ENCODE data around the gene ZNF827. TPM values are rescaled to one million over a fixed set of nuclear protein-coding genes. Genes with fewer than 3 reads are reported as not detected.

The ZNF827 gene
- total RNA-seq, 1 donor from 2014 or later = 9.4 TPM

- Histone ChIP-seq H3K9ac (ENCODE audit: low read depth in 1 of 3, low read length in 3 of 3) (no peak overlapping the region), H3K27me3 (ENCODE audit: control insufficient read depth in 3 of 3, insufficient read depth in 3 of 3, low read length in 3 of 3) (no peaks in the 10 kb centered on the region), H3K36me3 (ENCODE audit: control insufficient read depth in 3 of 3, insufficient read depth in 3 of 3, low read length in 3 of 3) (peaks cover 0 to 5% (median 4%) of the 10 kb centered on the region in 3 donors), H3K4me1 (ENCODE audit: control insufficient read depth in 3 of 3, insufficient read depth in 3 of 3, low read length in 3 of 3) (peaks cover 4 to 18% (median 16%) of the 10 kb centered on the region in 3 donors), H3K27ac (ENCODE audit: low read depth, low read length) (no peak overlapping the region), H3K9me3 (ENCODE audit: control insufficient read depth in 3 of 3, low read length in 3 of 3) (no peaks in the 10 kb centered on the region), H3K4me3 (ENCODE audit: low read length in 3 of 3) (no peak overlapping the region)
These were observed 114.2 kb downstream of the ZNF827 start for GRCh38 chr4:145824463-145824862.

DNA sequence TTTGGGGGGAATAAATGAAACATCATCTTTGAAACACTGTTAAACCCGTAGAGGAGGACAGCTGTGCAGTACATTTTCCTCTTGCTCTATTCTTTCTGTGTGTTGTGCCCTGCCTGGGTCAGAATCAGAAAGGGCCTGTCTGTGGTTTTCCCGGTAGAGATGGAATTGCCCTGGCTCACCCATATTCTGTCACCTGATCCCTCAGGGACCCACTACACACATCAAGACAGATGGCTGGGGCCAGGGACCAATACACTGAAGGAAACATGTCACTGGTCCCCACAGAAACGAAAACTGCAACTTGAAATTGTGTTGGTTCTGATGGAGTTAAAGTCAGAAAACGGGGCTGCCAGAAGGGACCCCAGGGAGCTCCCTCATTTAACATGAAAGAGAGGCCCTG is 114.9 kb downstream of the ZNF827 start:
- peaks cover 8 to 25% (median 20%) of the 10 kb centered on the region in 3 donors for H3K4me1 ChIP-seq (ENCODE audit: control insufficient read depth in 3 of 3, insufficient read depth in 3 of 3, low read length in 3 of 3)
- H3K9me3 ChIP-seq (ENCODE audit: control insufficient read depth in 3 of 3, low read length in 3 of 3) = no peaks in the 10 kb centered on the region
- H3K27me3 ChIP-seq (ENCODE audit: control insufficient read depth in 3 of 3, insufficient read depth in 3 of 3, low read length in 3 of 3) = no peaks in the 10 kb centered on the region
- H3K27ac ChIP-seq (ENCODE audit: low read depth, low read length) = no peak overlapping the region
- H3K36me3 ChIP-seq (ENCODE audit: control insufficient read depth in 3 of 3, insufficient read depth in 3 of 3, low read length in 3 of 3) = peaks cover 0 to 5% (median 4%) of the 10 kb centered on the region in 3 donors
- no peak overlapping the region for H3K4me3 ChIP-seq (ENCODE audit: low read length in 3 of 3)
- H3K9ac ChIP-seq (ENCODE audit: low read depth in 1 of 3, low read length in 3 of 3) = no peak overlapping the region

DNA sequence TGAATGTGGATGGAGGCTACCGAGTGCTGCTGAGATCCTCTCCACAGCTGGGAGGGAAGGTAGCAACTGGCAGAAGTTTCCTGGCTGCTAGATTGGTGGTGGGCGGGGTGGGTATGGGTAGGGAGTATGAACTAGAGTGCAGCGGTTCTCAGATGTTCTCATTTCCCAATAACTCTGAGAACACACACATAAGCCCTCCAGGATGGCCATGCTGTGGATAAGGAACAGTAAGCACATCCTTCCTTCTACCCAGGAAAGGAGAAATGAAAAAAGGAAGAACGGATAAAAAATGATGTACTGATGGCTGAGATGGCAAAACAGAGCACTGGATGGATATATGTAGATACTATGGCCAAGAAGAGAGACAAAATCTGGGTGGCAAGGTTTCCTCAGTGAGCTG is 116.0 kb downstream of the ZNF827 start:
- no peak overlapping the region for H3K9ac ChIP-seq (ENCODE audit: low read depth in 1 of 3, low read length in 3 of 3)
- no peak overlapping the region for H3K27ac ChIP-seq (ENCODE audit: low read depth, low read length)
- H3K27me3 ChIP-seq (ENCODE audit: control insufficient read depth in 3 of 3, insufficient read depth in 3 of 3, low read length in 3 of 3) = no peaks in the 10 kb centered on the region
- H3K4me3 ChIP-seq (ENCODE audit: low read length in 3 of 3) = no peak overlapping the region
- peaks cover 0 to 5% (median 4%) of the 10 kb centered on the region in 3 donors for H3K36me3 ChIP-seq (ENCODE audit: control insufficient read depth in 3 of 3, insufficient read depth in 3 of 3, low read length in 3 of 3)
- H3K4me1 ChIP-seq (ENCODE audit: control insufficient read depth in 3 of 3, insufficient read depth in 3 of 3, low read length in 3 of 3) = peaks cover 8 to 18% (median 16%) of the 10 kb centered on the region in 3 donors
- no peaks in the 10 kb centered on the region for H3K9me3 ChIP-seq (ENCODE audit: control insufficient read depth in 3 of 3, low read length in 3 of 3)

DNA sequence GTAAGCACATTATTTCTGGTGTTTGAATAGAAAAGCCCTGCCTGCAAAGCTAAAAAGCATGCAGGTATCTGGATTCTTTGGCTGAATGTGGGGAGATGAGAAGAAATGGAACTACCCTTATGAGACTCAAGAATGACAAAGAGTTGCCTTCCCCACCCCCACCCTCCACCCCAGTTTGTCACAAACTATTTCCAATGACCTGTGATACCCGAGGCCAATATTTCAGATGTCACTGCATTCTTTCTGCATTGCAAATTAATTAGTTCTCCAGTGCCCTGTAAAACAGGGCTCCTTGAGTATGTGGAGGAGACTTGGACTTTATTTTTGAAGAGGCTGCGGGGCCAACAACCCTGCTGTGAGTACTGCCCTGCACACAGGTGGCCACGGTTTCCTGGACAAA is 116.4 kb downstream of the ZNF827 start:
- no peaks in the 10 kb centered on the region for H3K9me3 ChIP-seq (ENCODE audit: control insufficient read depth in 3 of 3, low read length in 3 of 3)

GRCh38 chr4:145821766-145822165 is 116.9 kb downstream of the ZNF827 start:
- Histone ChIP-seq H3K27ac (ENCODE audit: low read depth, low read length) (no peak overlapping the region), H3K27me3 (ENCODE audit: control insufficient read depth in 3 of 3, insufficient read depth in 3 of 3, low read length in 3 of 3) (no peaks in the 10 kb centered on the region), H3K4me3 (ENCODE audit: low read length in 3 of 3) (no peak overlapping the region), H3K9me3 (ENCODE audit: control insufficient read depth in 3 of 3, low read length in 3 of 3) (no peaks in the 10 kb centered on the region), H3K36me3 (ENCODE audit: control insufficient read depth in 3 of 3, insufficient read depth in 3 of 3, low read length in 3 of 3) (peaks cover 0 to 5% (median 4%) of the 10 kb centered on the region in 3 donors), H3K9ac (ENCODE audit: low read depth in 1 of 3, low read length in 3 of 3) (no peak overlapping the region), H3K4me1 (ENCODE audit: control insufficient read depth in 3 of 3, insufficient read depth in 3 of 3, low read length in 3 of 3) (peaks cover 8 to 15% (median 14%) of the 10 kb centered on the region in 3 donors)

More for the DNA sequence above, 116.4 kb downstream of the ZNF827 start:
- Histone ChIP-seq H3K4me3 (ENCODE audit: low read length in 3 of 3) (no peak overlapping the region), H3K27me3 (ENCODE audit: control insufficient read depth in 3 of 3, insufficient read depth in 3 of 3, low read length in 3 of 3) (no peaks in the 10 kb centered on the region), H3K4me1 (ENCODE audit: control insufficient read depth in 3 of 3, insufficient read depth in 3 of 3, low read length in 3 of 3) (peaks cover 8 to 15% (median 14%) of the 10 kb centered on the region in 3 donors), H3K27ac (ENCODE audit: low read depth, low read length) (no peak overlapping the region), H3K9ac (ENCODE audit: low read depth in 1 of 3, low read length in 3 of 3) (no peak overlapping the region), H3K36me3 (ENCODE audit: control insufficient read depth in 3 of 3, insufficient read depth in 3 of 3, low read length in 3 of 3) (peaks cover 0 to 5% (median 4%) of the 10 kb centered on the region in 3 donors)

GRCh38 chr4:145820407-145820806 is 118.2 kb downstream of the ZNF827 start:
- Histone ChIP-seq H3K9me3 (ENCODE audit: control insufficient read depth in 3 of 3, low read length in 3 of 3) (no peaks in the 10 kb centered on the region), H3K4me3 (ENCODE audit: low read length in 3 of 3) (no peak overlapping the region), H3K27ac (ENCODE audit: low read depth, low read length) (peak overlapping the region; percentile 81), H3K27me3 (ENCODE audit: control insufficient read depth in 3 of 3, insufficient read depth in 3 of 3, low read length in 3 of 3) (no peaks in the 10 kb centered on the region), H3K4me1 (ENCODE audit: control insufficient read depth in 3 of 3, insufficient read depth in 3 of 3, low read length in 3 of 3) (peaks cover 8 to 15% (median 14%) of the 10 kb centered on the region in 3 donors), H3K36me3 (ENCODE audit: control insufficient read depth in 3 of 3, insufficient read depth in 3 of 3, low read length in 3 of 3) (peaks cover 0 to 5% (median 3%) of the 10 kb centered on the region in 3 donors), H3K9ac (ENCODE audit: low read depth in 1 of 3, low read length in 3 of 3) (peak overlapping the region; percentile 34 to 67 (median 60))

GRCh38 chr4:145819853-145820181 is 118.8 kb downstream of the ZNF827 start:
- H3K4me3 ChIP-seq (ENCODE audit: low read length in 3 of 3) = peak overlapping the region; percentile 51 to 60 (median 52)
- no peaks in the 10 kb centered on the region for H3K27me3 ChIP-seq (ENCODE audit: control insufficient read depth in 3 of 3, insufficient read depth in 3 of 3, low read length in 3 of 3)
- H3K36me3 ChIP-seq (ENCODE audit: control insufficient read depth in 3 of 3, insufficient read depth in 3 of 3, low read length in 3 of 3) = no peaks in the 10 kb centered on the region
- H3K4me1 ChIP-seq (ENCODE audit: control insufficient read depth in 3 of 3, insufficient read depth in 3 of 3, low read length in 3 of 3) = peaks cover 8 to 15% (median 14%) of the 10 kb centered on the region in 3 donors
- no peaks in the 10 kb centered on the region for H3K9me3 ChIP-seq (ENCODE audit: control insufficient read depth in 3 of 3, low read length in 3 of 3)
- peak overlapping the region; percentile 51 to 67 (median 60) for H3K9ac ChIP-seq (ENCODE audit: low read depth in 1 of 3, low read length in 3 of 3)
- peak overlapping the region; percentile 81 for H3K27ac ChIP-seq (ENCODE audit: low read depth, low read length)

DNA sequence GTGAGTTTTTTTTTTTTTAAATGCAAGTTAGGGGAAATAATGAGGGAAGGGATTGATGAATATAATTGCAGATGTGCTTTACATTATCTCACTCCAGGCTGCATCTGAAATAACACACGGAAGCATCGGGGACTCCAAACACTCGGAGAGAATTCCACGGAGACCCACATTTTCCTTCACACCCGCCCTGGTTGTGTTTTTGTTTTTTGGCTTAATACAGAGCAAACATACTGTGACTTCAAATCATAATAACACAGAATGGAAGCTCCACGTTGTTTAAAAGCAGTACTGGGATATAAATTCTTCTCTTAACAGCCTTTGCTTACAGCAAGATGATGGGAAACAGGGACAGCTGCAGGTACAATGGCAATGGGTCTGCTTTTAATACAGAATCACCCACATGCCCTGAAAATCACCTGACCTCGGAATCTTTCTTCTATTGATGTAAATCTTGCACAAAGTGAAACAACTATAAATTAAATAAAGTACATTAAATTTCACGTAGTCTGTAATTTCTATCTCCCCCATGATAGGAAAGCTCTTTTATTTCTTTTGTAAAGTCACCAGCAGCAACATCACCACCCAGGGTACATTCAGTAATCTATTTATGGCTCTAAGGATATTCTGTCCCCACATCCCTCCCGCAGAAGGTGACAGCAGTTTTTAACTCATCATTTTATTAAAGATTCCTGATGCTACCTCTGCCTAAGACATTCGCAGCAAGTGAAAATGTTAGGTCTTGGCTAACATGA is 119.3 kb downstream of the ZNF827 start:
- Histone ChIP-seq H3K4me1 (ENCODE audit: control insufficient read depth in 3 of 3, insufficient read depth in 3 of 3, low read length in 3 of 3) (peaks cover 8 to 15% (median 14%) of the 10 kb centered on the region in 3 donors), H3K36me3 (ENCODE audit: control insufficient read depth in 3 of 3, insufficient read depth in 3 of 3, low read length in 3 of 3) (no peaks in the 10 kb centered on the region), H3K27ac (ENCODE audit: low read depth, low read length) (peak overlapping the region; percentile 81), H3K27me3 (ENCODE audit: control insufficient read depth in 3 of 3, insufficient read depth in 3 of 3, low read length in 3 of 3) (no peaks in the 10 kb centered on the region), H3K4me3 (ENCODE audit: low read length in 3 of 3) (peak overlapping the region; percentile 51 to 60 (median 52)), H3K9me3 (ENCODE audit: control insufficient read depth in 3 of 3, low read length in 3 of 3) (no peaks in the 10 kb centered on the region), H3K9ac (ENCODE audit: low read depth in 1 of 3, low read length in 3 of 3) (peak overlapping the region; percentile 51 to 67 (median 60))

GRCh38 chr4:145818011-145818410 is 120.6 kb downstream of the ZNF827 start:
- H3K36me3 ChIP-seq (ENCODE audit: control insufficient read depth in 3 of 3, insufficient read depth in 3 of 3, low read length in 3 of 3) = no peaks in the 10 kb centered on the region
- no peaks in the 10 kb centered on the region for H3K27me3 ChIP-seq (ENCODE audit: control insufficient read depth in 3 of 3, insufficient read depth in 3 of 3, low read length in 3 of 3)
- H3K4me1 ChIP-seq (ENCODE audit: control insufficient read depth in 3 of 3, insufficient read depth in 3 of 3, low read length in 3 of 3) = peaks cover 8 to 15% (median 14%) of the 10 kb centered on the region in 3 donors
- no peak overlapping the region for H3K4me3 ChIP-seq (ENCODE audit: low read length in 3 of 3)
- H3K9ac ChIP-seq (ENCODE audit: low read depth in 1 of 3, low read length in 3 of 3) = no peak overlapping the region
- H3K27ac ChIP-seq (ENCODE audit: low read depth, low read length) = no peak overlapping the region
- no peaks in the 10 kb centered on the region for H3K9me3 ChIP-seq (ENCODE audit: control insufficient read depth in 3 of 3, low read length in 3 of 3)

GRCh38 chr4:145816091-145816490 is 122.5 kb downstream of the ZNF827 start:
- Histone ChIP-seq H3K36me3 (ENCODE audit: control insufficient read depth in 3 of 3, insufficient read depth in 3 of 3, low read length in 3 of 3) (peaks cover 0 to 4% (median 0%) of the 10 kb centered on the region in 3 donors), H3K9me3 (ENCODE audit: control insufficient read depth in 3 of 3, low read length in 3 of 3) (no peaks in the 10 kb centered on the region), H3K27me3 (ENCODE audit: control insufficient read depth in 3 of 3, insufficient read depth in 3 of 3, low read length in 3 of 3) (no peaks in the 10 kb centered on the region), H3K4me3 (ENCODE audit: low read length in 3 of 3) (no peak overlapping the region), H3K27ac (ENCODE audit: low read depth, low read length) (no peak overlapping the region), H3K9ac (ENCODE audit: low read depth in 1 of 3, low read length in 3 of 3) (no peak overlapping the region), H3K4me1 (ENCODE audit: control insufficient read depth in 3 of 3, insufficient read depth in 3 of 3, low read length in 3 of 3) (peaks cover 8 to 15% (median 14%) of the 10 kb centered on the region in 3 donors)

Measured in skeletal muscle tissue (tissue), 4 donors.